NT2/D1 (cell line): ENCODE measurements around the gene PHF1.

ENCODE experiments used
- DNase-seq: peaks from one replicate; pipeline ENCODE4 v3.0.0-alpha.2; 2011; ENCODE audit warnings: low read depth, low spot score
- H3K27me3 ChIP-seq: 2 replicates; pipeline ENCODE4 v1.6.0; 2011; ENCODE audit warnings: mild to moderate bottlenecking; ENCODE audit not compliant: insufficient read length, insufficient read depth
- H3K36me3 ChIP-seq: 2 replicates; pipeline ENCODE4 v1.6.1; 2011; ENCODE audit warnings: mild to moderate bottlenecking, low read length, mixed read lengths; ENCODE audit not compliant: insufficient read depth, insufficient read length
- H3K4me1 ChIP-seq: 2 replicates; pipeline ENCODE4 v1.5.1; 2011; ENCODE audit not compliant: insufficient read depth, insufficient read length
- H3K4me3 ChIP-seq: 2 replicates; pipeline ENCODE4 v1.5.1; 2011; ENCODE audit warnings: low read depth; ENCODE audit not compliant: insufficient read length
- H3K9ac ChIP-seq: 2 replicates; pipeline ENCODE4 v1.6.0; 2011; ENCODE audit warnings: low read depth; ENCODE audit not compliant: insufficient read length
- H3K9me3 ChIP-seq: 2 replicates; pipeline ENCODE4 v1.5.1; 2011; ENCODE audit warnings: mild to moderate bottlenecking, low read length; ENCODE audit not compliant: insufficient read depth
- SUZ12 ChIP-seq: IDR thresholded peaks from 2 replicates; pipeline ENCODE4 v1.6.1; 2011; ENCODE audit not compliant: insufficient read length, insufficient read depth; ENCODE audit errors: extremely low read depth
- YY1 ChIP-seq: IDR thresholded peaks from 2 replicates; pipeline ENCODE4 v1.6.1; 2011; ENCODE audit not compliant: insufficient read length, insufficient read depth
- ZNF274 ChIP-seq: IDR thresholded peaks from 2 replicates; pipeline ENCODE4 v1.6.1; 2011; ENCODE audit warnings: mild to moderate bottlenecking, low read depth, low read length

PHF1 gene

GRCh38 chr6:33428224-33428965, 17.6 kb downstream of the PHF1 start:
- Histone ChIP-seq H3K36me3 (peaks cover 9% of the 10 kb centered on the region), H3K4me3 (peak overlapping the region; percentile 36), H3K9ac (peak overlapping the region; percentile 70), H3K27me3 (no peaks in the 10 kb centered on the region), H3K9me3 (no peaks in the 10 kb centered on the region), H3K4me1 (peaks cover 21% of the 10 kb centered on the region)
- DNase-seq = no peak
- TF ChIP-seq ZNF274 = no peak
- TF ChIP-seq YY1 = no peak
- TF ChIP-seq SUZ12 = no peak

- Histone ChIP-seq H3K9ac (peak overlapping the region; percentile 61), H3K4me1 (peaks cover 21% of the 10 kb centered on the region), H3K36me3 (peaks cover 2% of the 10 kb centered on the region), H3K27me3 (no peaks in the 10 kb centered on the region), H3K4me3 (no peak overlapping the region), H3K9me3 (no peaks in the 10 kb centered on the region)
- DNase-seq = no peak
- no peak for TF ChIP-seq YY1
- TF ChIP-seq SUZ12 = no peak
- TF ChIP-seq ZNF274 = no peak
Observed at GRCh38 chr6:33428966-33429749, 18.3 kb downstream of the PHF1 start.

- Histone ChIP-seq H3K9me3 (no peaks in the 10 kb centered on the region), H3K27me3 (no peaks in the 10 kb centered on the region), H3K36me3 (no peaks in the 10 kb centered on the region), H3K9ac (no peak overlapping the region), H3K4me1 (peaks cover 21% of the 10 kb centered on the region), H3K4me3 (no peak overlapping the region)
- no peak for DNase-seq
- TF ChIP-seq YY1 = no peak
- TF ChIP-seq SUZ12 = no peak
- no peak for TF ChIP-seq ZNF274
Observed at GRCh38 chr6:33429750-33430052, 18.9 kb downstream of the PHF1 start.

GRCh38 chr6:33430334-33430733, 19.5 kb downstream of the PHF1 start:
- DNase-seq = no peak
- H3K36me3 ChIP-seq = peaks cover 5% of the 10 kb centered on the region
- TF ChIP-seq YY1 (no peak), ZNF274 (no peak), SUZ12 (no peak)
- peaks cover 22% of the 10 kb centered on the region for H3K4me1 ChIP-seq
- H3K27me3 ChIP-seq = no peaks in the 10 kb centered on the region
- H3K9ac ChIP-seq = no peak overlapping the region
- no peak overlapping the region for H3K4me3 ChIP-seq
- no peaks in the 10 kb centered on the region for H3K9me3 ChIP-seq

- Histone ChIP-seq H3K4me3 (peak overlapping the region; percentile 39), H3K9ac (peak overlapping the region; percentile 73), H3K9me3 (no peaks in the 10 kb centered on the region), H3K27me3 (no peaks in the 10 kb centered on the region), H3K36me3 (peaks cover 13% of the 10 kb centered on the region), H3K4me1 (peaks cover 22% of the 10 kb centered on the region)
- TF ChIP-seq YY1 (no peak), SUZ12 (no peak), ZNF274 (no peak)
- DNase-seq = peak; percentile 89
Observed at GRCh38 chr6:33430991-33431879, 20.4 kb downstream of the PHF1 start.

- Histone ChIP-seq H3K27me3 (no peaks in the 10 kb centered on the region), H3K4me1 (peaks cover 21% of the 10 kb centered on the region), H3K36me3 (peaks cover 20% of the 10 kb centered on the region), H3K4me3 (peak overlapping the region; percentile 39), H3K9me3 (no peaks in the 10 kb centered on the region), H3K9ac (peak overlapping the region; percentile 73)
- TF ChIP-seq YY1 (no peak), ZNF274 (no peak), SUZ12 (no peak)
- DNase-seq = no peak
Observed at GRCh38 chr6:33431880-33432541, 21.2 kb downstream of the PHF1 start.
